Heart left ventricle (tissue), 16 donors: ENCODE data around the gene CRB1. TPM values are rescaled to one million over a fixed set of nuclear protein-coding genes. Genes with fewer than 3 reads are reported as not detected.

Source experiments
- ATAC-seq, 4 donors: fragments of 200-7000 bp; cut with Tn5 transposase; one replicate each; pipeline ENCODE4 v1.9.1; 2020 to 2022; ENCODE audit warnings: moderate library complexity in 4 of 4, mild to moderate bottlenecking in 3 of 4, moderate number of reproducible peaks in 1 of 4
- DNase-seq, 5 donors: peaks; one replicate each; pipeline ENCODE4 v3.0.0-alpha.2; 2020
- H3K27ac ChIP-seq, 12 donors: fragments of 200-600 bp; sonication (generic) in 4 of 12; one replicate each; pipeline versions ENCODE4 v1.5.0 to v1.8.0; 2016 to 2022; ENCODE audit warnings: mild to moderate bottlenecking in 2 of 12
- H3K27me3 ChIP-seq, 9 donors: fragments of 200-600 bp; sonication (generic) in 2 of 9; one replicate each; pipeline versions ENCODE4 v1.5.1 to v1.8.0; 2016 to 2022; ENCODE audit warnings: mild to moderate bottlenecking in 3 of 9
- H3K36me3 ChIP-seq, 9 donors: fragments of 200-600 bp; sonication (generic) in 2 of 9; one replicate each; pipeline versions ENCODE4 v1.5.0 to v1.8.0; 2018 to 2022; ENCODE audit warnings: mild to moderate bottlenecking in 2 of 9
- H3K4me1 ChIP-seq, 12 donors: fragments of 200-600 bp; sonication (generic) in 4 of 12; one replicate each; pipeline versions ENCODE4 v1.5.0 to v1.8.0; 2016 to 2022; ENCODE audit warnings: mild to moderate bottlenecking in 3 of 12
- H3K4me3 ChIP-seq, 12 donors: fragments of 200-600 bp; sonication (generic) in 4 of 12; one replicate each; pipeline versions ENCODE4 v1.5.0 to v1.8.0; 2017 to 2022; ENCODE audit warnings: mild to moderate bottlenecking in 9 of 12, moderate library complexity in 4 of 12
- H3K9me3 ChIP-seq, 12 donors: fragments of 200-600 bp; sonication (generic) in 4 of 12; one replicate each; pipeline versions ENCODE4 v1.5.0 to v1.8.0; 2016 to 2022; ENCODE audit warnings: mild to moderate bottlenecking in 1 of 12
- CTCF ChIP-seq, 12 donors: fragments of 200-600 bp; sonication (generic) in 4 of 12; IDR thresholded peaks; one replicate each; pipeline versions ENCODE4 v1.5.0 to v1.8.0; 2018 to 2022; ENCODE audit warnings: antibody characterized with exemption in 12 of 12, mild to moderate bottlenecking in 5 of 12
- POLR2A ChIP-seq, 2 donors: fragments of 450-650 bp; IDR thresholded peaks; one replicate each; pipeline ENCODE4 v1.6.1; 2017; ENCODE audit warnings: antibody characterized with exemption in 2 of 2, mild to moderate bottlenecking in 2 of 2, moderate library complexity in 2 of 2
- WGBS, 4 donors: extraction: QIAGEN DNeasy Blood & Tissue Kit in 2 of 4; methylation state at CpG; one replicate each; pipeline versions ENCODE4 v1.1.5 to v1.1.7; 2013 to 2018; 5-methylcytosine and 5-hydroxymethylcytosine counted together
- intact Hi-C, 10 donors: fragments of 100-400 bp; cut with DNase I; formaldehyde crosslinking; loops; one replicate each; pipeline versions ENCODE4 v1.11.1 to v1.14.2; 2022
- polyA plus RNA-seq, 2 donors: library from polyadenylated mRNA; stranded (reverse); fragments of 200-250 nt; gene quantifications; one replicate each; pipeline ENCODE4 v1.2.3, GENCODE V29; 2013
- total RNA-seq, 9 donors: library from RNA; depleted of rRNA in 2 of 9; stranded (reverse); fragments of >200 nt in 2 of 9; fragmentation: NEBNext Ultra II Directional in 3 of 9; extraction: Animal tissue kit (Norgen Biotek cat#: 25700) in 3 of 9; gene quantifications; one replicate each; pipeline versions ENCODE4 v1.1.0 to v1.2.4, GENCODE V29; 2016 to 2023
- donor health status: ischemic (EF 13 %, LVEDD 7.1; RV severe dilation, severe dysfunction).
- donor health status: healthy with polysubstance abuse.
- donor health status: DM: no; HTN: yes; CAD: no.
- donor health status: DM: no; HTN: no; CAD: no.
- donor health status: ischemic (EF 25% LVEDD 6.9; RV normal size, moderate dysfunction).
- donor health status: ischemic (EF 25% LVEDD 5.7; RV mildly dilated, moderate dysfunction).
- donor health status: healthy.
- donor health status: DM: yes; HTN: yes; CAD: no.
- donor health status: ischemic (EF 35%, LVEDD 5.7; RV mildly dilated, moderate dysfunction).
- donor health status: nonischemic (EF 11% LVEDD 7.7; RV severe dilation, severe dysfunction).
- donor health status: DM: yes; HTN: yes; CAD: no.
- donor health status: PGD.
- donor health status: ischemic (EF 29% LVEDD 5.4; RV normal size, mild dysfunction).
- donor health status: nonischemic (EF 23%, LVEDD 6.1; RV moderate dilation, normal function).

CRB1 gene
- total and polyA plus RNA-seq, 11 donors = 0.06 to 0.56 (median 0.29) TPM; not detected in 2

- ATAC-seq (no peak), DNase-seq (no peak)
- Histone ChIP-seq H3K9me3 (no peaks in the 10 kb centered on the region), H3K36me3 (peaks cover 0 to 29% (median 18%) of the 10 kb centered on the region in 9 donors), H3K4me3 (no peak overlapping the region), H3K27ac (no peak overlapping the region), H3K27me3 (no peaks in the 10 kb centered on the region), H3K4me1 (no peaks in the 10 kb centered on the region)
- WGBS, 4 donors = 77 to 87% (median 80%) methylated on average over 4 of the region's 4 CpGs
- intact Hi-C loops = no loop called here
- TF ChIP-seq CTCF (IDR thresholded peaks at IDR 0.05) = no peak
- no peak for TF ChIP-seq POLR2A (IDR thresholded peaks at IDR 0.05)
These were observed 242.8 kb downstream of the CRB1 start for GRCh38 chr1:197510691-197511378.

DNA sequence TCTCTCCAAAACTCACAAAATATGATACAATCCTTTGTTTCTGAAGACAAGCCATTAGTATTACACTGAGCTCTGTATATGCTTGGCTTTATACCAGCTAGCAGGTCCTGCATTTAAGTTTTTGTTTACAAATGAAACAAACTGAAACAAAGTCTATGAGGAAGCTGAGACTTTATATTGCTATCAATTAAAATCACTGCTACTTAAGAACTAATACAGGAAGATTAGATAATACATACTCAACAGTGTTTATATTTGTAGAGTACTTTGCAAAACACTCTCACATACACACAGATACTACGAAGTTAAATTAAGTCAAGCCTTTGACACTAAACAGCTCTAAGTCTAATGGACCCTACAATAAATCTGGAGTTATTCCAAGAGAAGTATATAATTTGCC, 247.4 kb downstream of the CRB1 start:
- H3K27ac ChIP-seq = no peak overlapping the region
- H3K36me3 ChIP-seq = peaks cover 0 to 23% (median 13%) of the 10 kb centered on the region in 9 donors
- TF ChIP-seq POLR2A (IDR thresholded peaks at IDR 0.05) = no peak
- no peak for TF ChIP-seq CTCF (IDR thresholded peaks at IDR 0.05)
- intact Hi-C loops = no loop called here
- DNase-seq (no peak), ATAC-seq (no peak)
- WGBS, 4 donors = 92 to 98% (median 94%) methylated on average over 1 of the region's 1 CpG
- no peaks in the 10 kb centered on the region for H3K27me3 ChIP-seq
- H3K4me1 ChIP-seq = peaks cover 0 to 3% (median 0%) of the 10 kb centered on the region in 12 donors
- no peak overlapping the region for H3K4me3 ChIP-seq
- no peaks in the 10 kb centered on the region for H3K9me3 ChIP-seq

DNA sequence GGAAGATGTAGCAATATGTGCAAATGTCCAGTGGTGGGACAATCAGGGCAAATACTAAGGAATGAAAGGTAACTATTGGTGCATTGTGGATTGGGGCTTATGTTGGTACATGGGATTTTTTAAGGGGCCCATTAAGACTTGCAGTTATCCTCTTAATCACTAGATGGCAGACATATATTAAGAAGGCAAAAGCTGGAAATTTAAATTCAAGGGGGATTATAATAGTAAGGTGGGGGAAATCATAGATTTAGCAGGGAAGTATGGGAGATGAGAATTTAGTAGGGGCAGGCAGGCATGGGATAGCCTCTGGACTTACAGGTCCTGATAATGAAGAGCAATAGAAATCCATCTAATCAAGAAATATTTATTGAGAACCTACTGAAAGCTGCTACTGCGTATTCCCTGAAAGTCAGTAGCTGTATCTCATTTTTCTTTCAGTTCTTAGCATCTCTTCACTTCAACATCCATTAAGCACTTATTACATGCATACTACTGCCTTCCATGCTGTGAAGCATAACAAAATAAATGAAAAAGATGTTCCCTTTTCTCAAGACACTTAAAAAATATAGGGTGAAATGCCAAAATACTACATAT, 251.8 kb downstream of the CRB1 start:
- no peak for TF ChIP-seq POLR2A (IDR thresholded peaks at IDR 0.05)
- peak in 9 of 12 donors; percentile 9 to 42 (median 20) for TF ChIP-seq CTCF (IDR thresholded peaks at IDR 0.05)
- intact Hi-C loops = loop anchor here in 9 of 10 donors (5.0 to 10.0 kb wide), 10 partner anchors 82 to 947 kb away; no protein-coding TSS in a partner anchor

DNA sequence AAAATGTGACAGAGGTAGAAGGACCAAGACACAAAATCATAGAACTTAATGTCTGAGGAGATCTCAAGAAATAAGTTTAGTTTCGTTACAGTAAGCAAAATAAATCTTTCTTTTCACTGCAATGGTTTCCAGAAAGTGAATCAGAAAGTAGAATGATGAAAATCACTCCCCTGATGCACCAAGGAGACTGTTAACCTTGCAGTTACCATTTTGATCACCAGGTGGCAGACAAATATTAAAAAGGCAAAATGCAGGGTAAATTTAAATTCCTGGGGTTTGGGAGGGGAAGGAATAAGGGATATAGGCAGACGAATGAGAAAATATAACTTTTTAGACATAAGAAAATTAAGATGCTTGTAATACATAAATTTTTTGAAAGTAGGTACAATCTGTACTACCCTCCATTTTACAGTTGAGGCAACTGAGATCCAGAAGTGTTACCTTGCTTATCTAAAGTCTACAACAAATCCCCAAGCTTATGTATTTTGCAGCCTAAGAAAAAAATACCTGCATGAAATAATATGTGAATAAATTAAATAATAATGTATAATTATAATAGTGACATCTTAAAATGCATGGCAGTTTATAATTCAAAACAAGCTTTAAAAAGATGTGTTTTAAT, 253.2 kb downstream of the CRB1 start:
- Histone ChIP-seq H3K9me3 (no peaks in the 10 kb centered on the region), H3K36me3 (peaks cover 0 to 2% (median 0%) of the 10 kb centered on the region in 9 donors), H3K4me1 (peaks cover 0 to 3% (median 0%) of the 10 kb centered on the region in 12 donors), H3K27me3 (no peaks in the 10 kb centered on the region), H3K27ac (no peak overlapping the region), H3K4me3 (no peak overlapping the region)
- no peak for TF ChIP-seq POLR2A (IDR thresholded peaks at IDR 0.05)
- TF ChIP-seq CTCF (IDR thresholded peaks at IDR 0.05) = peak; percentile 20 to 65 (median 48)
- DNase-seq (no peak), ATAC-seq (no peak)
- 68 to 77% (median 71%) methylated on average over 2 of the region's 2 CpGs for WGBS, 4 donors
- intact Hi-C loops = loop anchor here in 9 of 10 donors (5.0 to 10.0 kb wide), 10 partner anchors 81 to 946 kb away; no protein-coding TSS in a partner anchor

More for the DNA sequence above, 251.8 kb downstream of the CRB1 start:
- H3K4me3 ChIP-seq = no peak overlapping the region
- H3K27me3 ChIP-seq = no peaks in the 10 kb centered on the region
- peaks cover 0 to 3% (median 0%) of the 10 kb centered on the region in 12 donors for H3K4me1 ChIP-seq
- peaks cover 0 to 2% (median 0%) of the 10 kb centered on the region in 9 donors for H3K36me3 ChIP-seq
- DNase-seq (no peak), ATAC-seq (no peak)
- H3K27ac ChIP-seq = no peak overlapping the region
- no peaks in the 10 kb centered on the region for H3K9me3 ChIP-seq
- WGBS, 4 donors = 96 to 100% (median 99%) methylated on average over 1 of the region's 1 CpG
